Suppressor macrophage (primary cell): ENCODE measurements around the gene TMEM217.

Source experiments
- DNase-seq, 4 experiments: peaks; one replicate each; pipeline ENCODE4 v3.0.0-alpha.2; 2020 to 2022

TMEM217 gene

DNA sequence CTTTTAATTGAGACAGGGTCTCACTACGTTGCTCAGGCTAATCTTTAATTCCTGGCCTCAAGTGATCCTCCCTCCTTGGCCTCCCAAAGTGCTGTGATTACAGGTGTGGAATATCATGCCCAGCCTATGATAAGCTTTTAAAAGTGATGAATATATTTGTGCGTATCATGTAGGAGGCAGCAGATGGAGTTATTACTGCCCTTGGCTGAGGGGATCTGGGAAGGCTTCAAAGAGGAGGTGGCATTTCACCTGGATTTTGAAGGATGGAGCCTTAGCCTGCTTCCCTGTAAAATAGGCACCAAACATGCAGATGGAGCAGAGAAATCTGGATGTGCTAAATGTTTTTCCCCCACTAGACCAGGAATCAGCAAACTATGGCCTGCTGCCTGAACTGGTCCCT lies 77.9 kb downstream of the TMEM217 start:
- no peak for DNase-seq

GRCh38 chr6:37177935-37178517 lies 79.9 kb downstream of the TMEM217 start:
- no peak for DNase-seq

DNA sequence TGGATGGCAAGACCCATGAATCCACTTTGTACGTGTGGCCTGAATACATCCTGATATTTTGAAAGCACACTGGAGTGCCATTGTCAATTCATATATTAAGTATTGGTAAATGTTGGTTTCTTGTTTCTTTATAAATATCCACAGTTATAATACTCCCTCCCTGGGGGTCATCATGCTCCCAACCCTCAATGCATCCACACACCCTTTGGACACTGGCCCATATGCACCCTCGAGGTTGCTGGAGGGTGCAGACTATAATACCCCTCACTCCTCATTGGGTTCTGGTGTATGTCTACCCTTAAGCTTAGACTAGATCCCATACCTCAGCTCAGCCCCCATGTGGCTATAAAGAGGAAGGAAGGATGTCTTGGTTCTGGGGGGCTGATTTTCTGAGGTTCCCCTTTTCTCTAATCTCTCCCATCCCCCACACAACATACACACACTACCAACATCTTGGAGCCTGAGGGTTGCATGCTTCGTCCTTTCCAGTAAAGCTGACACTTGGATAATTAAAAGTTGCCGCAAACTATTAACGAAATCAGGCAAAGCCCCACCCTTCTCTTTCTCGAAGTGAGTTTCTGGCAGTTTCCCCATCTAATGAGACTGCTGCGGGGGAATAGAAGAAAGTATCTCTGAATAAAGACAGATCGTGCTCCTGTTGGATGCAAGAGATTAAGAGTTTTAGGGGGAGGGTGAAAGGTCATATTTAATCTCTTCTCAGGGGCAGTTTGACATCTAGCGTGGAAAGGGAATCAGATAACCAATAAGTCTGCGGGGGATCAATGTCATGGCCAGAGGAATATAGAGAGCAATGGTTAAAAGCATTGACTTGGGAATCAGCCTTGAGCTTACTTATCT lies 80.6 kb downstream of the TMEM217 start:
- peak; percentile 27 to 72 (median 48) for DNase-seq

GRCh38 chr6:37176268-37177076 lies 81.5 kb downstream of the TMEM217 start:
- peak in 1 of 4 experiments; percentile 16 for DNase-seq

- DNase-seq: peak in 1 of 4 experiments; percentile 20
These were observed 82.3 kb downstream of the TMEM217 start for GRCh38 chr6:37175332-37176267.

- no peak for DNase-seq
These were observed 83.2 kb downstream of the TMEM217 start for GRCh38 chr6:37174515-37175331.

DNA sequence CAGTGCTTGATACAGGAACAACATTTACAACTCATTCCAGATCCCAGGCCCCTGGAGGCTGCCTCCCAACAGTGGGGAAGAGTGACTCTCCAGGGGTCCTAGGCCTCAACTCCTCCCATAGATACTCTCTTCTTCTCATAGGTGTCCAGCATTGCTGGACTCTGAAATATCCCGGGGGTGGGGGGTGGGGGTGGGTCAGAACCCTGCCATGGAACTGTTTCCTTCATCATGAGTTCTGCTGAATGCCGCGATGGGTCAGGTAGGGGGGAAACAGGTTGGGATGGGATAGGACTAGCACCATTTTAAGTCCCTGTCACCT lies 83.8 kb downstream of the TMEM217 start:
- DNase-seq: no peak

DNA sequence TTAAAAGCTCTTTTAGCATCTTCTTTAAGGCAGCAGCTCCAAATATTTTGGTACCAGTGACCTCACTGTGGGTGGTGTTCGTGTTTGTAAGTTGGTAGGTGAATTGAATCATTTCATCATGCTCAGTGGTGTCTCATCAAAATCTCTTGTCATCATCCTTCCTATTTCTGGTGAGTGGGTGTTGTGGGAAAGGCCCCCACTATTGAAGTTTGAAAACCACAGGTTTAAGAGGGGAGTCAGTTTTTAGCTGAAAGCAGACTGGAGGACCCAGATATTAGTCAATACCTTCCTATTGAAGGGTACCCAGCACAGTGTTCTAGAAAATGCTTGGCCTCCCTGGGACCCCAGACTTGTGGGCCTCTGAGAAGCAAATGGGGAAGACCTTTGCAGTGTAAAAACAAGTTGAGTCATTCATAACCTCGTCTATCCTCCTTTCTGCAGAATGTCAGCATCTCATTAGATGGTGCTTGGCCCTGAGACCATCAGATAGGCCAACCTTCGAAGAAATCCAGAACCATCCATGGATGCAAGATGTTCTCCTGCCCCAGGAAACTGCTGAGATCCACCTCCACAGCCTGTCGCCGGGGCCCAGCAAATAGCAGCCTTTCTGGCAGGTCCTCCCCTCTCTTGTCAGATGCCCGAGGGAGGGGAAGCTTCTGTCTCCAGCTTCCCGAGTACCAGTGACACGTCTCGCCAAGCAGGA lies 84.3 kb downstream of the TMEM217 start:
- DNase-seq: peak; percentile 39 to 74 (median 61)

GRCh38 chr6:37172912-37173492 lies 84.9 kb downstream of the TMEM217 start:
- DNase-seq: no peak

DNA sequence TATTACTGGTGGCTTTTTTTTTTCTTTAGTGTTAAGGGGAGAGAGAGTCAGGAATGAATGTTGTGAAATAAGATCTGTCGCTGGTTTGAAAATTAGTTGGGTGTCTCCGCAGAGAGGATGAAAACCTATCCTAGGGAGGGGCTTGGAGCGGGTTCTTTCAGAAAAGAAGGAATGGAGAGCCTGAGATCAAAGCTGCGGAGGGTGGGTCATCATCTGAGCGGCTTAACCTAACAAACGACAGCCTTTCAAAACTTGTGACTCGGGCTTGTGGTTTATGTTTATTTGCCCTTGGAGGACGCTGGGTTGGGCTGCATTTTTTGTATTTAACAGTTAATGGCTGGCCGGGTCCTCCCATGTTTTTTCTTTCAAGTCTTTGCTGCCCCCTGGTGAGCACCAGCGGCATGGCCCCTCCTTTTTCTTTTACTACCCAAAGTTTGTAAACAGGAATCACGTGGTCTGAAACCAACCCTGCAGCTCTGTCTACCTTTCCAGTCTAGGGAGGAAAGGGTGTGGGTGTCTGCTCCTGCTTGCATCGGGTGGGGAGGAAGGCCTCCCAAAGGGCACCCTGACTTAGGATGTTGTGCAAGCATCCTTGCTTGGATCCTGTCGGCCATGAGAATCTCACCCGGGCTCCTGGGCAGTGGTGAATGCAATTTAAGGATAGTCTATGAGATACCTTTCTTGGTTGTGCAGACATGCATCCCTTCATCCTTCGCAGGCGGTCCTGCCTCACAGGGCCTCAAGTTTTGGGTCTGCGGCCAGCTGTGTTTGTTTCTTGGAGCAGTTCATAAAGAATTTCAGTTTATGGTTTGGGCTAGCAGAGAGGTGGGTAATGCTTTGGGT lies 85.8 kb downstream of the TMEM217 start:
- peak; percentile 89 to 95 (median 92) for DNase-seq

GRCh38 chr6:37171201-37171969 lies 86.6 kb downstream of the TMEM217 start:
- DNase-seq: peak in 3 of 4 experiments; percentile 19 to 55 (median 38)

DNA sequence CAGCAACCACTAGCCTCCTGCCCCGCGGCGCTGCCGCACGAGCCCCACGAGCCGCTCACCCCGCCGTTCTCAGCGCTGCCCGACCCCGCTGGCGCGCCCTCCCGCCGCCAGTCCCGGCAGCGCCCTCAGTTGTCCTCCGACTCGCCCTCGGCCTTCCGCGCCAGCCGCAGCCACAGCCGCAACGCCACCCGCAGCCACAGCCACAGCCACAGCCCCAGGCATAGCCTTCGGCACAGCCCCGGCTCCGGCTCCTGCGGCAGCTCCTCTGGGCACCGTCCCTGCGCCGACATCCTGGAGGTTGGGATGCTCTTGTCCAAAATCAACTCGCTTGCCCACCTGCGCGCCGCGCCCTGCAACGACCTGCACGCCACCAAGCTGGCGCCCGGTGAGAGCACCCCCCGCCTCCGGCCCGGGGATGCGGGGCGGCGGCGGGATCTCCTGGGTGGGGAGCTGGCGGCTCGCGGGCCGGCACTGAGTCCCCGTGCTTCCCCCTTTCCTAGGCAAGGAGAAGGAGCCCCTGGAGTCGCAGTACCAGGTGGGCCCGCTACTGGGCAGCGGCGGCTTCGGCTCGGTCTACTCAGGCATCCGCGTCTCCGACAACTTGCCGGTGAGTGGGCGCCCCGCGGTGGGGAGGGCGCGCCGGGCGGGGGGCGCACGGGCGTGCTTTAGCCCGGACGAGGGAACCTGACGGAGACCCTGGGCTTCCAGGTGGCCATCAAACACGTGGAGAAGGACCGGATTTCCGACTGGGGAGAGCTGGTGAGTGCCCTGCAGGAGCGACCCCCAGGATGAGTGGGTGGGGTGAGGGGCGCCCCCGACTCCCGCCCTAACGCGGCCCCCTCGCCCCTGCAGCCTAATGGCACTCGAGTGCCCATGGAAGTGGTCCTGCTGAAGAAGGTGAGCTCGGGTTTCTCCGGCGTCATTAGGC lies 87.4 kb downstream of the TMEM217 start:
- DNase-seq: peak; percentile 53 to 80 (median 69)

DNA sequence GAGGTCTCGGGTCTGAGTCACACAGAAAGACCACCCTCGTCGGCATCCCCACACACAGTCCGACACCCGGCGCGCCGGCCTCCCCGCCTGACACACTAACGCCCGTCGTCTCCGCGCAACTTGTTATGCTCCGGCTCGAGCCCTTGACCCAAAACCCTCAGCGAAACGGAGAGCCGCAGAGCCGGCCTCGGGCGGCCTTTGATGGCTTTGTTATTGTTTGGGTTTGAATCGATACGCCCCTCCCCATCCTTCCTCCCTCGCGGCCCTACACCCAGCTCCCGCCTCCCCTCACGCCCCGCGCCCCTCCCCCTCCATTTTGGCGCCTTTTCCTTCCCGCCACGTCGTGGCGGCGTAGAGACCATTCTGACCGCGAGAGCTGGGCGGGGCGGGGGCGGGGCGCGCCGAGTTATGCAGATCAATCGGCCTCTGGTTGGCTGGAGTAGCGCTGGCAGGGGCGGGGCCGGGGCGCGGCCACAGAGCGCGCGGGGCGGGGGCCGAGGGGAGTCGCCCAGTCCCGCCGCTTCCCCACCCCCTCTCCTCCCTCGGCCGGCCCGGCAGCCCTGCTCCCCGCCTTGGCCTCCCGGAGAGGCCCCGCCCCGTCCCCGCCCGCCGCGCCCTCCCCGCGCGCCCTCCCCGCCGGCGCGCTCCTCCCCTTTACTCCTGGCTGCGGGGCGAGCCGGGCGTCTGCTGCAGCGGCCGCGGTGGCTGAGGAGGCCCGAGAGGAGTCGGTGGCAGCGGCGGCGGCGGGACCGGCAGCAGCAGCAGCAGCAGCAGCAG lies 88.3 kb downstream of the TMEM217 start, which contains the start of gene PIM1:
TSS of gene PIM1 (plus strand) at position 657 of the 777 bp plus-strand sequence. CDS start 424 bp downstream, outside the sequence.
- DNase-seq: peak; percentile 95 to 99 (median 98)

- peak; percentile 68 to 85 (median 78) for DNase-seq
These were observed 89.0 kb downstream of the TMEM217 start for GRCh38 chr6:37168811-37169495.

- no peak for DNase-seq
These were observed 89.7 kb downstream of the TMEM217 start for GRCh38 chr6:37168163-37168758.
